ENCODE measurements around the gene ZBTB9.

DNA sequence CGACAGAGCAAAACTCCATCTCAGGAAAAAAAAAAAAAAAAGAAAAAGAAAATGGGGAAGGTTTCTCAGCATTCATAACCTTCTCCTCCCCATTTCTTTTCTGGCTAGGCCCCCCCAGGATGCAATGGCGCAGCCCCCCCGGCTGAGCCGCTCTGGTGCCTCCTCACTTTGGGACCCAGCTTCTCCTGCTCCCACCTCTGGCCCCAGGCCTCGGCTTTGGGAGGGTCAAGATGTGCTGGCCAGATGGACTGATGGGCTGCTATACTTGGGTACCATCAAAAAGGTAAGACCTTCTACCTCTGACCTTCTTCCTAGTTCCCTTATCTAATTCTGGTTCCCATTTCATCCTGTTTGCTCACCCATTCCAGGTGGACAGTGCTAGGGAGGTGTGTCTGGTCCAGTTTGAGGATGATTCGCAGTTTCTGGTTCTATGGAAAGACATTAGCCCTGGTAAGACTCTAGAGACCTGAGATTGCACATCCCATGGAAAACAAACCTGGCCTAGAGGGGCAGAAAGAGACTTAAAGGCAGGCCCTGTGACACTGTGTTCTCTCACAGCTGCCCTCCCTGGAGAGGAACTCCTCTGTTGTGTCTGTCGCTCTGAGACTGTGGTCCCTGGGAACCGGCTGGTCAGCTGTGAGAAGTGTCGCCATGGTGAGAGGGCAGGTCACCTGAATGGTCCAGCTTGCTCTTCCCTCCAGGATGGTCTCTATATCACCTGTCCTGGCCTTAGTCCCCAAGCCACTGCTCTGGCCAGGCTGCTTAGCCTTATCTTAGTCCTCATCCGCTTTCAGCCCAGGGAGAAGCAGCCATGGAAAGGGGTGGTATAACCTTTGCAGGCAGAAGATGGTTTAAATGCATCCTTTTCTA lies 42.0 kb upstream of the ZBTB9 start:
- no peak for TF ChIP-seq CTCF (conservative IDR thresholded peaks at IDR 0.05; ENCODE audit: low read depth, low read length)
- TF ChIP-seq EZH2 (IDR thresholded peaks at IDR 0.05; ENCODE audit: borderline replicate concordance, low read depth, low read length, poor library complexity, severe bottlenecking): no peak
